ENCODE data around the gene RREB1. TPM values are rescaled to one million over a fixed set of nuclear protein-coding genes. Genes with fewer than 3 reads are reported as not detected.

RREB1 gene
- total and polyA plus RNA-seq, 3 donors from 2014 or later = 30.0 to 79.2 (median 75.0) TPM

DNA sequence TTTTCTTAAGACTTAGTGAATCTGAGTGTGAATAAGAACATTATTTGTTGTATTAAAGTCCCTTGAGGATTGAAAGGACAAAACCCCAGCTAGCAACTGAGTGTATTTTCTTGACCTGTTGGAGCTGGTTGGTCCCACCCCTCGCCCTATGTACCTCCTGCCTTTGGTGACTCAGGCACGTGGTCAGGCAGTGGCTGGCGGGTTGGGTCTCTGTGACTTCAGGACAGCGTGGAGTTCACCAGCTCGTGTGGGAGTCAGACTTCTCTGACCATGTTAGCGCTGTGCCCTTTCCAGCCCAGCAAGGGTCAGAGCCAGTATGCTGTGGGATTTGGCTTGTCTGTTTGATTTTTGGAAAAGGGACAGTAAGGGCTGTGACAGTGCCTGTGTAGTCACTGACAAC, 111.5 kb downstream of the RREB1 start:
- no peaks in the 10 kb centered on the region for H3K9me3 ChIP-seq
- H3K27me3 ChIP-seq = no peaks in the 10 kb centered on the region
- no peaks in the 10 kb centered on the region for H3K36me3 ChIP-seq (ENCODE audit: low read depth, missing control alignments)
- no peak for TF ChIP-seq POLR2A (IDR thresholded peaks at IDR 0.05)
- TF ChIP-seq, protein P1, sequence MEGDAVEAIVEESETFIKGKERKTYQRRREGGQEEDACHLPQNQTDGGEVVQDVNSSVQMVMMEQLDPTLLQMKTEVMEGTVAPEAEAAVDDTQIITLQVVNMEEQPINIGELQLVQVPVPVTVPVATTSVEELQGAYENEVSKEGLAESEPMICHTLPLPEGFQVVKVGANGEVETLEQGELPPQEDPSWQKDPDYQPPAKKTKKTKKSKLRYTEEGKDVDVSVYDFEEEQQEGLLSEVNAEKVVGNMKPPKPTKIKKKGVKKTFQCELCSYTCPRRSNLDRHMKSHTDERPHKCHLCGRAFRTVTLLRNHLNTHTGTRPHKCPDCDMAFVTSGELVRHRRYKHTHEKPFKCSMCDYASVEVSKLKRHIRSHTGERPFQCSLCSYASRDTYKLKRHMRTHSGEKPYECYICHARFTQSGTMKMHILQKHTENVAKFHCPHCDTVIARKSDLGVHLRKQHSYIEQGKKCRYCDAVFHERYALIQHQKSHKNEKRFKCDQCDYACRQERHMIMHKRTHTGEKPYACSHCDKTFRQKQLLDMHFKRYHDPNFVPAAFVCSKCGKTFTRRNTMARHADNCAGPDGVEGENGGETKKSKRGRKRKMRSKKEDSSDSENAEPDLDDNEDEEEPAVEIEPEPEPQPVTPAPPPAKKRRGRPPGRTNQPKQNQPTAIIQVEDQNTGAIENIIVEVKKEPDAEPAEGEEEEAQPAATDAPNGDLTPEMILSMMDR (IDR thresholded peaks at IDR 0.05) = no peak
- H3K4me1 ChIP-seq = peaks cover 50% of the 10 kb centered on the region
- H3K4me3 ChIP-seq = no peak overlapping the region
- peak; percentile 76 for DNase-seq
- intact Hi-C loops (cut with DNase I; ENCODE audit: low total_unique reads) = no loop called here
- peak overlapping the region; percentile 69 for H3K27ac ChIP-seq
- 39 to 50% methylated on average over 6 of the region's 6 CpGs for WGBS, 2 donors

DNA sequence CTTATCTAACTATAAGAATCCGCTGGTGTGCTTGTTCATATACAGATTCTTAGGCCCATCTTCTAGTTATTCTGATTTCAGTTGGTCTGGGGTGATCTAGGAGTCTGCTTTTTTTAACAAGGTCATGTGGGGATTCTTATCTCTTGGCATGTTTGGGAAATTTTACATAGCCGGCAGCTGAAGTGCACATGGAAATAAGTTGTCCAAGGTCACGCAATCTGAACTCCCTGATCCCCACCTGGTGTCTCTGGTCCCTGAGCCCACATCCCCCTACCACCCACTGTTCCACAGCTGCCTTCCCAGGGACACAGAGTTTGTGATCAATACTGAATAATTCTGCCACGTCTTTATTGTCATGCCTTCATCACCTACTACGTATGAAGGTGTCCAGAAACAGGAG, 114.4 kb downstream of the RREB1 start:
- Histone ChIP-seq H3K4me1 (peaks cover 55% of the 10 kb centered on the region), H3K4me3 (no peak overlapping the region), H3K9me3 (no peaks in the 10 kb centered on the region), H3K27me3 (no peaks in the 10 kb centered on the region), H3K27ac (peak overlapping the region; percentile 5 to 29), H3K36me3 (ENCODE audit: low read depth, missing control alignments) (no peaks in the 10 kb centered on the region)
- intact Hi-C loops (cut with DNase I; ENCODE audit: low total_unique reads) = no loop called here
- WGBS, 2 donors = 54 to 81% methylated on average over 5 of the region's 5 CpGs
- no peak for DNase-seq
- no peak for TF ChIP-seq POLR2A (IDR thresholded peaks at IDR 0.05)

DNA sequence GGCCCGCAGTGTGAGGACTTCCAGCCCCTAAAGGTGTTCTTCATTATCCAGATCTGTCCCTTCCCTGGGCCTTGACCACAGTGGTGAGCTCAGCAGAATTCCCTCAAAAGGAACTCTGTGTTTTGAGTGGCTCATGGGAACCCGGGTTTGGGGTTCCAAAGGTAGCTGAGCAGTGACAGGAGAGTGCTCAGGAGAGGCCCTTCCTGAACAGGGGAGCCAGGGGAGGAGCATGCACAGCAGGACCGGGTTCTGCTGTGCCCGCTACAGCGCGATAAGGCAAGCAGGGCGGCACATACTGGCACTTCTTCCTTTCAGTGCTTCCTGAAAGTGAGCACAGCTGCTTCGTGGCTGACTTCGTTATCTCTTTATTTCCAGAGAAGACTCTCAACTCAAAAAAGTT, 117.0 kb downstream of the RREB1 start:
- intact Hi-C loops (cut with DNase I; ENCODE audit: low total_unique reads) = no loop called here
- 63 to 85% methylated on average over 8 to 9 of the region's 9 CpGs for WGBS, 2 donors
- Histone ChIP-seq H3K9me3 (no peaks in the 10 kb centered on the region), H3K4me3 (no peak overlapping the region), H3K36me3 (ENCODE audit: low read depth, missing control alignments) (no peaks in the 10 kb centered on the region), H3K27ac (no peak overlapping the region), H3K4me1 (peaks cover 31% of the 10 kb centered on the region), H3K27me3 (no peaks in the 10 kb centered on the region)
- peak; percentile 49 for DNase-seq
- TF ChIP-seq POLR2A (IDR thresholded peaks at IDR 0.05) = no peak
- TF ChIP-seq, protein P1 (IDR thresholded peaks at IDR 0.05) = no peak

DNA sequence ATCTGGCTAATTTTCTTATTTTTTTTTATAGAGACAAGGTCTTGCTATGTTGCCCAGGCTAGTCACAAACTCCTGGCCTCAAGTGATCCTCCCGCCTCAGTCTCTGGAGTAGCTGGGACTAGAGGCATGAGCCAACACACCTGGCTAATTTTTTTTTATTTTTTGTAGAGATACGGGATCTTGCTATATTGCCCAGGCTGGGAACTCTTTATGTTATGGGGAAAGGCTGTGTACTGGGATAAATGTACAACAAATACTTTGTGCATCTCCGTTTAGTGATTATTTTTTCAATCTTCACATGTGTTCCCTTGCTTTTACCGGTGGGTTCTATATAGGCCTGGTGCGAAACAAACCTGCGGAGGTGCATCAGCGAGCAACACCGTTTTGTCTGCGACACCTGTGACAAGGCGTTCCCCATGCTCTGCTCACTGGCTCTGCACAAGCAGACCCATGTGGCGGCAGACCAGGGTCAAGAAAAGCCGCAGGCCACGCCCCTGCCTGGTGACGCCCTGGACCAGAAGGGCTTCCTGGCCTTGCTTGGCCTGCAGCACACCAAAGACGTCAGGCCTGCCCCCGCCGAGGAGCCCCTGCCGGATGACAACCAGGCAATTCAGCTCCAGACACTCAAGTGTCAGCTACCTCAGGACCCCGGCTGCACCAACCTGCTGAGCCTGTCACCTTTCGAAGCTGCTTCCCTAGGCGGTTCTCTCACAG, 121.1 kb downstream of the RREB1 start:
- no peak overlapping the region for H3K27ac ChIP-seq
- WGBS, 2 donors = 87 to 90% methylated on average over 18 to 20 of the region's 21 CpGs
- H3K4me3 ChIP-seq = no peak overlapping the region
- intact Hi-C loops (cut with DNase I; ENCODE audit: low total_unique reads) = no loop called here
- no peaks in the 10 kb centered on the region for H3K36me3 ChIP-seq (ENCODE audit: low read depth, missing control alignments)
- DNase-seq = no peak
- no peaks in the 10 kb centered on the region for H3K9me3 ChIP-seq
- peaks cover 5% of the 10 kb centered on the region for H3K4me1 ChIP-seq
- no peak for TF ChIP-seq POLR2A (IDR thresholded peaks at IDR 0.05)
- H3K27me3 ChIP-seq = no peaks in the 10 kb centered on the region

DNA sequence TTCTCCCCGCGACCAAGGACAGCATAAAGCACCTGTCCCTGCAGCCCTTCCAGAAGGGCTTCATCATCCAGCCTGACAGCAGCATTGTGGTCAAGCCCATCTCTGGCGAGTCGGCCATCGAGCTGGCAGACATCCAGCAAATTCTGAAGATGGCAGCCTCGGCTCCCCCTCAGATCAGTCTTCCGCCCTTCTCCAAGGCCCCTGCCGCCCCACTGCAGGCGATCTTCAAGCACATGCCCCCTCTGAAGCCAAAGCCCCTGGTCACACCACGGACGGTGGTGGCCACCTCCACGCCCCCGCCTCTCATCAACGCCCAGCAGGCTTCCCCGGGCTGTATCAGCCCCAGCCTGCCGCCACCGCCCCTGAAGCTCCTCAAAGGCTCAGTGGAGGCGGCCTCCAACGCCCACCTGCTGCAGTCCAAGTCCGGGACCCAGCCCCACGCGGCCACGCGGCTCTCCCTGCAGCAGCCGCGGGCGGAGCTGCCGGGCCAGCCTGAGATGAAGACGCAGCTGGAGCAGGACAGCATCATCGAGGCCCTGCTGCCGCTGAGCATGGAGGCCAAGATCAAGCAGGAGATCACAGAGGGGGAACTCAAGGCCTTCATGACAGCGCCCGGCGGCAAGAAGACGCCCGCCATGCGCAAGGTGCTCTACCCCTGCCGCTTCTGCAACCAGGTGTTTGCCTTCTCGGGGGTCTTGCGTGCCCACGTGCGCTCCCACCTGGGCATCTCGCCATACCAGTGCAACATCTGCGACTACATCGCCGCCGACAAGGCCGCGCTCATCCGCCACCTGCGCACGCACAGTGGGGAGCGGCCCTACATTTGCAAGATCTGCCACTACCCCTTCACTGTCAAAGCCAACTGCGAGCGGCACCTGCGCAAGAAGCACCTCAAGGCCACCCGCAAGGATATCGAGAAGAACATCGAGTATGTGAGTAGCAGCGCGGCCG, 121.9 kb downstream of the RREB1 start:
- intact Hi-C loops (cut with DNase I; ENCODE audit: low total_unique reads) = no loop called here
- Histone ChIP-seq H3K27me3 (no peaks in the 10 kb centered on the region), H3K27ac (no peak overlapping the region), H3K36me3 (ENCODE audit: low read depth, missing control alignments) (no peaks in the 10 kb centered on the region), H3K9me3 (no peaks in the 10 kb centered on the region), H3K4me3 (no peak overlapping the region), H3K4me1 (peaks cover 3% of the 10 kb centered on the region)
- no peak for DNase-seq
- WGBS, 2 donors = 65 to 71% methylated on average over 35 to 62 of the region's 62 CpGs
- TF ChIP-seq POLR2A (IDR thresholded peaks at IDR 0.05) = no peak
- TF ChIP-seq, protein P1 (IDR thresholded peaks at IDR 0.05) = no peak

All from testis (tissue), 3 donors.